ENCODE results near the gene PSME3IP1.

PSME3IP1 gene

GRCh38 chr16:57166451-57166850, 19.4 kb downstream of the PSME3IP1 start:
- Histone ChIP-seq H3K9ac (ENCODE audit: low read length) (no peak overlapping the region), H3K27me3 (replicated peaks; ENCODE audit: control insufficient read depth, insufficient read depth, low read length) (no peaks in the 10 kb centered on the region), H3K9me3 (ENCODE audit: control insufficient read depth, low read length) (no peaks in the 10 kb centered on the region), H3K36me3 (ENCODE audit: control insufficient read depth, insufficient read depth, low read length, severe bottlenecking) (peaks cover 69% of the 10 kb centered on the region), H3K4me1 (ENCODE audit: control insufficient read depth, insufficient read depth, low read length) (peaks cover 3% of the 10 kb centered on the region), H3K4me3 (ENCODE audit: low read length) (no peak overlapping the region)
- no peak for DNase-seq (ENCODE audit: low read depth)

GRCh38 chr16:57165938-57166337, 19.9 kb downstream of the PSME3IP1 start:
- Histone ChIP-seq H3K4me1 (ENCODE audit: control insufficient read depth, insufficient read depth, low read length) (peaks cover 3% of the 10 kb centered on the region), H3K36me3 (ENCODE audit: control insufficient read depth, insufficient read depth, low read length, severe bottlenecking) (peaks cover 67% of the 10 kb centered on the region), H3K4me3 (ENCODE audit: low read length) (no peak overlapping the region), H3K27me3 (replicated peaks; ENCODE audit: control insufficient read depth, insufficient read depth, low read length) (no peaks in the 10 kb centered on the region), H3K9ac (ENCODE audit: low read length) (no peak overlapping the region), H3K9me3 (ENCODE audit: control insufficient read depth, low read length) (no peaks in the 10 kb centered on the region)
- peak; percentile 58 for DNase-seq (ENCODE audit: low read depth)

GRCh38 chr16:57165483-57165882, 20.4 kb downstream of the PSME3IP1 start:
- Histone ChIP-seq H3K27me3 (replicated peaks; ENCODE audit: control insufficient read depth, insufficient read depth, low read length) (no peaks in the 10 kb centered on the region), H3K9ac (ENCODE audit: low read length) (no peak overlapping the region), H3K4me1 (ENCODE audit: control insufficient read depth, insufficient read depth, low read length) (peaks cover 3% of the 10 kb centered on the region), H3K36me3 (ENCODE audit: control insufficient read depth, insufficient read depth, low read length, severe bottlenecking) (peaks cover 68% of the 10 kb centered on the region), H3K9me3 (ENCODE audit: control insufficient read depth, low read length) (no peaks in the 10 kb centered on the region), H3K4me3 (ENCODE audit: low read length) (no peak overlapping the region)
- no peak for DNase-seq (ENCODE audit: low read depth)

GRCh38 chr16:57163842-57164241, 22.0 kb downstream of the PSME3IP1 start:
- peaks cover 3% of the 10 kb centered on the region for H3K4me1 ChIP-seq (ENCODE audit: control insufficient read depth, insufficient read depth, low read length)
- H3K9me3 ChIP-seq (ENCODE audit: control insufficient read depth, low read length) = no peaks in the 10 kb centered on the region
- H3K36me3 ChIP-seq (ENCODE audit: control insufficient read depth, insufficient read depth, low read length, severe bottlenecking) = peaks cover 62% of the 10 kb centered on the region
- no peak overlapping the region for H3K4me3 ChIP-seq (ENCODE audit: low read length)
- H3K9ac ChIP-seq (ENCODE audit: low read length) = no peak overlapping the region
- H3K27me3 ChIP-seq (replicated peaks; ENCODE audit: control insufficient read depth, insufficient read depth, low read length) = no peaks in the 10 kb centered on the region
- DNase-seq (ENCODE audit: low read depth) = no peak

GRCh38 chr16:57159447-57159846, 26.4 kb downstream of the PSME3IP1 start:
- DNase-seq (ENCODE audit: low read depth) = no peak
- Histone ChIP-seq H3K4me3 (ENCODE audit: low read length) (no peak overlapping the region), H3K4me1 (ENCODE audit: control insufficient read depth, insufficient read depth, low read length) (no peaks in the 10 kb centered on the region), H3K9me3 (ENCODE audit: control insufficient read depth, low read length) (no peaks in the 10 kb centered on the region), H3K27me3 (replicated peaks; ENCODE audit: control insufficient read depth, insufficient read depth, low read length) (no peaks in the 10 kb centered on the region), H3K9ac (ENCODE audit: low read length) (no peak overlapping the region), H3K36me3 (ENCODE audit: control insufficient read depth, insufficient read depth, low read length, severe bottlenecking) (peaks cover 72% of the 10 kb centered on the region)

- no peaks in the 10 kb centered on the region for H3K9me3 ChIP-seq (ENCODE audit: control insufficient read depth, low read length)
- no peak overlapping the region for H3K9ac ChIP-seq (ENCODE audit: low read length)
- H3K27me3 ChIP-seq (replicated peaks; ENCODE audit: control insufficient read depth, insufficient read depth, low read length) = no peaks in the 10 kb centered on the region
- H3K36me3 ChIP-seq (ENCODE audit: control insufficient read depth, insufficient read depth, low read length, severe bottlenecking) = peaks cover 77% of the 10 kb centered on the region
- H3K4me3 ChIP-seq (ENCODE audit: low read length) = no peak overlapping the region
- no peaks in the 10 kb centered on the region for H3K4me1 ChIP-seq (ENCODE audit: control insufficient read depth, insufficient read depth, low read length)
- DNase-seq (ENCODE audit: low read depth) = no peak
Observed at GRCh38 chr16:57157533-57157932, 28.3 kb downstream of the PSME3IP1 start.

GRCh38 chr16:57156351-57156703, 29.5 kb downstream of the PSME3IP1 start:
- Histone ChIP-seq H3K9ac (ENCODE audit: low read length) (no peak overlapping the region), H3K36me3 (ENCODE audit: control insufficient read depth, insufficient read depth, low read length, severe bottlenecking) (peaks cover 78% of the 10 kb centered on the region), H3K9me3 (ENCODE audit: control insufficient read depth, low read length) (no peaks in the 10 kb centered on the region), H3K4me1 (ENCODE audit: control insufficient read depth, insufficient read depth, low read length) (no peaks in the 10 kb centered on the region), H3K27me3 (replicated peaks; ENCODE audit: control insufficient read depth, insufficient read depth, low read length) (no peaks in the 10 kb centered on the region), H3K4me3 (ENCODE audit: low read length) (no peak overlapping the region)
- no peak for DNase-seq (ENCODE audit: low read depth)

GRCh38 chr16:57155702-57156350, 30.0 kb downstream of the PSME3IP1 start:
- no peaks in the 10 kb centered on the region for H3K4me1 ChIP-seq (ENCODE audit: control insufficient read depth, insufficient read depth, low read length)
- H3K9me3 ChIP-seq (ENCODE audit: control insufficient read depth, low read length) = no peaks in the 10 kb centered on the region
- no peak for DNase-seq (ENCODE audit: low read depth)
- no peaks in the 10 kb centered on the region for H3K27me3 ChIP-seq (replicated peaks; ENCODE audit: control insufficient read depth, insufficient read depth, low read length)
- no peak overlapping the region for H3K9ac ChIP-seq (ENCODE audit: low read length)
- no peak overlapping the region for H3K4me3 ChIP-seq (ENCODE audit: low read length)
- peaks cover 77% of the 10 kb centered on the region for H3K36me3 ChIP-seq (ENCODE audit: control insufficient read depth, insufficient read depth, low read length, severe bottlenecking)

GRCh38 chr16:57153841-57154240, 32.0 kb downstream of the PSME3IP1 start:
- Histone ChIP-seq H3K9me3 (ENCODE audit: control insufficient read depth, low read length) (no peaks in the 10 kb centered on the region), H3K27me3 (replicated peaks; ENCODE audit: control insufficient read depth, insufficient read depth, low read length) (no peaks in the 10 kb centered on the region), H3K9ac (ENCODE audit: low read length) (no peak overlapping the region), H3K36me3 (ENCODE audit: control insufficient read depth, insufficient read depth, low read length, severe bottlenecking) (peaks cover 72% of the 10 kb centered on the region), H3K4me1 (ENCODE audit: control insufficient read depth, insufficient read depth, low read length) (no peaks in the 10 kb centered on the region), H3K4me3 (ENCODE audit: low read length) (no peak overlapping the region)
- DNase-seq (ENCODE audit: low read depth) = no peak

- DNase-seq (ENCODE audit: low read depth) = no peak
- Histone ChIP-seq H3K9me3 (ENCODE audit: control insufficient read depth, low read length) (no peaks in the 10 kb centered on the region), H3K9ac (ENCODE audit: low read length) (no peak overlapping the region), H3K27me3 (replicated peaks; ENCODE audit: control insufficient read depth, insufficient read depth, low read length) (no peaks in the 10 kb centered on the region), H3K4me1 (ENCODE audit: control insufficient read depth, insufficient read depth, low read length) (peaks cover 6% of the 10 kb centered on the region), H3K36me3 (ENCODE audit: control insufficient read depth, insufficient read depth, low read length, severe bottlenecking) (peaks cover 62% of the 10 kb centered on the region), H3K4me3 (ENCODE audit: low read length) (no peak overlapping the region)
Observed at GRCh38 chr16:57152096-57153093, 33.4 kb downstream of the PSME3IP1 start.

- Histone ChIP-seq H3K36me3 (ENCODE audit: control insufficient read depth, insufficient read depth, low read length, severe bottlenecking) (peaks cover 55% of the 10 kb centered on the region), H3K9me3 (ENCODE audit: control insufficient read depth, low read length) (no peaks in the 10 kb centered on the region), H3K9ac (ENCODE audit: low read length) (no peak overlapping the region), H3K27me3 (replicated peaks; ENCODE audit: control insufficient read depth, insufficient read depth, low read length) (no peaks in the 10 kb centered on the region), H3K4me1 (ENCODE audit: control insufficient read depth, insufficient read depth, low read length) (peaks cover 7% of the 10 kb centered on the region), H3K4me3 (ENCODE audit: low read length) (no peak overlapping the region)
- DNase-seq (ENCODE audit: low read depth) = no peak
Observed at GRCh38 chr16:57151369-57151768, 34.5 kb downstream of the PSME3IP1 start.
